HepG2 (cell line): Measurements from ENCODE around the gene SRGAP3. TPM values are rescaled to one million over a fixed set of nuclear protein-coding genes. Genes with fewer than 3 reads are reported as not detected.

ENCODE experiments used
- ATAC-seq: fragments of 200-7000 bp; cut with Tn5 transposase; 3 replicates; pipeline ENCODE4 v1.9.1; 2020; ENCODE audit warnings: mild to moderate bottlenecking, moderate library complexity
- BruUV-seq: library from RNA; stranded (reverse); fragments of 400-500 nt; replicated peaks from 2 replicates; lab custom pipeline; 2021; lab: Mats Ljungman, UMichigan
- CTCF ChIA-PET: fragments of 300-600 bp; formaldehyde crosslinking; extraction: SDS; loops from one replicate; lab custom pipeline; 2021; ENCODE audit warnings: low total read pairs, inconsistent platforms, low intra/inter-chr PET ratio; lab: Yijun Ruan, JAX
- POLR2A ChIA-PET: fragments of 350-600 bp; sonication (Branson Sonifier 250); formaldehyde crosslinking; loops from one replicate; lab custom pipeline; 2020; ENCODE audit warnings: antibody characterized with exemption, inconsistent platforms; lab: Yijun Ruan, JAX
- DNase-seq: peaks from one replicate; pipeline ENCODE4 v3.0.0-alpha.2; 2015; ENCODE audit warnings: low spot score
- FAIRE-seq: peaks from 3 replicates; lab custom pipeline; 2011; peaks lifted over from hg19 to GRCh38; lab: Jason Lieb, UNC
- H2AFZ ChIP-seq: one replicate; pipeline ENCODE4 v1.6.1; 2011; ENCODE audit warnings: low read length, inconsistent platforms
- H3K27ac ChIP-seq: fragments of 300-600 bp; 3 replicates; pipeline ENCODE4 v1.8.0; 2011; ENCODE audit warnings: mixed run types, mild to moderate bottlenecking, mixed read lengths, low read length, inconsistent platforms; ENCODE audit not compliant: insufficient read depth; ENCODE audit errors: extremely low read length
- H3K27me3 ChIP-seq, 2 experiments: fragments of 200-600 bp in 1 of 2; 2 replicates in 1 of 2; 3 replicates in 1 of 2; pipeline versions ENCODE4 v1.6.0 to v1.8.0; 2011; ENCODE audit warnings: low read length in 2 of 2, mild to moderate bottlenecking in 2 of 2, moderate library complexity in 2 of 2, inconsistent platforms in 1 of 2; ENCODE audit not compliant: insufficient read depth in 2 of 2, control insufficient read depth in 1 of 2
- H3K36me3 ChIP-seq, 2 experiments: fragments of 200-600 bp in 1 of 2; replicated peaks in 1 of 2; 2 replicates in 1 of 2; 3 replicates in 1 of 2; pipeline versions ENCODE4 v1.5.1 to v1.8.0; 2011; ENCODE audit warnings: low read length in 2 of 2, inconsistent platforms in 1 of 2; ENCODE audit not compliant: insufficient read depth in 2 of 2, control insufficient read depth in 1 of 2
- H3K4me1 ChIP-seq: 2 replicates; pipeline ENCODE4 v1.5.1; 2012; ENCODE audit warnings: low read length, inconsistent platforms; ENCODE audit not compliant: insufficient read depth
- H3K4me2 ChIP-seq: 2 replicates; pipeline ENCODE4 v1.6.0; 2011; ENCODE audit warnings: low read depth, low read length, inconsistent platforms
- H3K4me3 ChIP-seq, 3 experiments: fragments of 200-600 bp in 1 of 3; sonication (generic), shearing (Covaris generic) in 1 of 3; replicated peaks in 1 of 3; 2 replicates each; pipeline ENCODE4 v1.5.1; 2011 to 2016; ENCODE audit warnings: low read length in 3 of 3, inconsistent platforms in 2 of 3, low read depth in 2 of 3, mild to moderate bottlenecking in 2 of 3, control low read depth in 1 of 3, mixed read lengths in 1 of 3; ENCODE audit not compliant: insufficient read depth in 1 of 3
- H3K79me2 ChIP-seq: one replicate; pipeline ENCODE4 v1.6.1; 2011; ENCODE audit warnings: low read length, inconsistent platforms; ENCODE audit not compliant: insufficient read depth
- H3K9ac ChIP-seq: 2 replicates; pipeline ENCODE4 v1.6.0; 2011; ENCODE audit warnings: mild to moderate bottlenecking, low read depth, low read length, inconsistent platforms; ENCODE audit not compliant: insufficient read depth
- H3K9me3 ChIP-seq: 2 replicates; pipeline ENCODE4 v1.5.1; 2012; ENCODE audit warnings: mild to moderate bottlenecking, low read length
- H4K20me1 ChIP-seq: 2 replicates; pipeline ENCODE4 v1.6.0; 2011; ENCODE audit warnings: inconsistent platforms, mild to moderate bottlenecking, low read length, moderate library complexity; ENCODE audit not compliant: insufficient read depth
- ATF3 ChIP-seq: sonication (generic); formaldehyde crosslinking; IDR thresholded peaks from 2 replicates; pipeline ENCODE4 v1.4.0; 2020; ENCODE audit warnings: missing genetic modification reagents
- CEBPZ ChIP-seq: IDR thresholded peaks from 2 replicates; pipeline ENCODE4 v1.6.1; 2012; ENCODE audit warnings: low read length, improper control_type of control experiment
- CREBL2 ChIP-seq: sonication (generic); formaldehyde crosslinking; IDR thresholded peaks from 2 replicates; pipeline ENCODE4 v1.8.1; 2023; ENCODE audit warnings: missing genetic modification reagents, mild to moderate bottlenecking, borderline replicate concordance
- E2F5 ChIP-seq: sonication (generic); formaldehyde crosslinking; conservative IDR thresholded peaks from 2 replicates; pipeline ENCODE4 v1.4.0; 2020; ENCODE audit warnings: missing genetic modification reagents
- MTA1 ChIP-seq: sonication (generic); formaldehyde crosslinking; IDR thresholded peaks from 2 replicates; pipeline ENCODE4 v1.4.0; 2020; ENCODE audit warnings: missing genetic modification reagents, mild to moderate bottlenecking, borderline replicate concordance
- NKX3-1 ChIP-seq: sonication (generic); formaldehyde crosslinking; IDR thresholded peaks from 2 replicates; pipeline ENCODE4 v1.5.0; 2020; ENCODE audit warnings: missing genetic modification reagents
- ZFP82 ChIP-seq: sonication (generic); formaldehyde crosslinking; IDR thresholded peaks from 2 replicates; pipeline ENCODE4 v1.5.1; 2020; ENCODE audit warnings: mild to moderate bottlenecking, missing genetic modification reagents, borderline replicate concordance
- ZNF280D ChIP-seq: sonication (generic); formaldehyde crosslinking; IDR thresholded peaks from 2 replicates; pipeline ENCODE4 v1.5.1; 2020; ENCODE audit warnings: mild to moderate bottlenecking, missing genetic modification reagents
- ZNF326 ChIP-seq: sonication (generic); formaldehyde crosslinking; IDR thresholded peaks from 2 replicates; pipeline ENCODE4 v1.4.0; 2020; ENCODE audit warnings: missing genetic modification reagents, borderline replicate concordance
- ZNF503 ChIP-seq: sonication (generic); formaldehyde crosslinking; IDR thresholded peaks from 2 replicates; pipeline ENCODE4 v1.4.0; 2020; ENCODE audit warnings: missing genetic modification reagents
- ZNF678 ChIP-seq: sonication (generic); formaldehyde crosslinking; IDR thresholded peaks from 2 replicates; pipeline ENCODE4 v1.4.0; 2020; ENCODE audit warnings: mild to moderate bottlenecking, missing genetic modification reagents
- ZNF75D ChIP-seq: sonication (generic); formaldehyde crosslinking; IDR thresholded peaks from 2 replicates; pipeline ENCODE4 v1.8.1; 2023; ENCODE audit warnings: missing genetic modification reagents, mild to moderate bottlenecking, borderline replicate concordance
- ZSCAN5A ChIP-seq: sonication (generic); formaldehyde crosslinking; IDR thresholded peaks from 2 replicates; pipeline ENCODE4 v1.8.0; 2022; ENCODE audit warnings: mild to moderate bottlenecking, missing genetic modification reagents, borderline replicate concordance
- WGBS: methylation state at CpG from one replicate; pipeline ENCODE4 v1.1.6; 2017; ENCODE audit warnings: low lambda C conversion rate; 5-methylcytosine and 5-hydroxymethylcytosine counted together
- in situ Hi-C: cut with HindIII; loops from 2 replicates; pipeline ENCODE4 v1.10.0; 2017; ENCODE audit warnings: low pct_unique_long_range_greater_than_20kb; ENCODE audit not compliant: extremely low pct_ligation_motif_present
- intact Hi-C: fragments of 100-400 bp; cut with micrococcal nuclease; formaldehyde crosslinking; loops from one replicate; pipeline ENCODE4 v1.10.0; 2022; ENCODE audit not compliant: unreplicated experiment
- polyA plus RNA-seq, 8 experiments: library from polyadenylated mRNA; depleted of rRNA in 3 of 8; stranded (reverse) in 7 of 8; unstranded in 1 of 8; fragments of >200 nt; fragmentation: Illumina TruSeq in 4 of 8; extraction: Trizol in 4 of 8; gene quantifications; 2 replicates each; pipeline versions ENCODE4 v1.2.1 to v1.2.3, GENCODE V29; 2011 to 2016; ENCODE audit warnings: low read depth in 4 of 8, missing spikeins in 1 of 8, mixed read lengths in 1 of 8; ENCODE audit not compliant: insufficient read depth in 1 of 8
- total RNA-seq, 5 experiments: library from RNA; depleted of rRNA; stranded (reverse); fragments of >200 nt; fragmentation: Illumina TruSeq; extraction: Trizol; gene quantifications; 2 replicates each; pipeline ENCODE4 v1.2.3, GENCODE V29; 2016; ENCODE audit warnings: low read depth in 1 of 5

SRGAP3 gene
- total and polyA plus RNA-seq, 2 of the 13 experiments (the other 11 are each of a cell fraction or from before 2014, with no cell fraction given): 1.2 to 1.4 TPM

- CTCF ChIA-PET: no interaction called here
- in situ Hi-C loops: no loop called here
- H3K27ac ChIP-seq: no peak overlapping the region
- TF ChIP-seq ZFP82: no peak
- TF ChIP-seq ZNF75D (CRISPR knock-in tag): no peak
- TF ChIP-seq E2F5: no peak
- TF ChIP-seq ZNF503 (CRISPR knock-in tag): no peak
- TF ChIP-seq ZNF326: no peak
- no peak for TF ChIP-seq NKX3-1
- no peak for TF ChIP-seq ZSCAN5A (CRISPR knock-in tag)
- no peak for TF ChIP-seq CREBL2 (CRISPR knock-in tag)
- no peak for TF ChIP-seq ZNF280D (CRISPR knock-in tag)
- no peak for TF ChIP-seq MTA1 (CRISPR knock-in tag)
- no peak for TF ChIP-seq ATF3 (CRISPR knock-in tag)
- no peak for TF ChIP-seq ZNF678 (CRISPR knock-in tag)
- no peak for TF ChIP-seq CEBPZ
Observed at GRCh38 chr3:9223672-9224071, 25.8 kb downstream of the SRGAP3 start.

More at GRCh38 chr3:9223672-9224071, 25.8 kb downstream of the SRGAP3 start:
- Histone ChIP-seq H3K36me3 (no peaks in the 10 kb centered on the region), H3K27me3 (no peaks in the 10 kb centered on the region), H3K4me3 (no peak overlapping the region), H4K20me1 (no peaks in the 10 kb centered on the region), H3K9me3 (no peaks in the 10 kb centered on the region), H3K4me2 (no peak overlapping the region), H3K4me1 (no peaks in the 10 kb centered on the region), H3K9ac (no peak overlapping the region), H3K79me2 (no peaks in the 10 kb centered on the region), H2AFZ (no peak overlapping the region)
- DNase-seq (no peak), ATAC-seq (no peak), FAIRE-seq (no peak)
- POLR2A ChIA-PET: no interaction called here
- no TSS peak for BruUV-seq
- intact Hi-C loops: no loop called here
- 13% methylated on average over 4 of the region's 6 CpGs for WGBS
